ENCODE results near the gene SCIMP.
A peak's percentile ranks its signal among the peaks of the same experiment; 100 is the strongest.
"Not testable (repeated sequence)": the region's sequence is repeated elsewhere in the genome, so short reads cannot be mapped to it uniquely, and the experiment has no call there.

The SCIMP gene

GRCh38 chr17:5182597-5183409, 51.9 kb downstream of the SCIMP start:
- H3K4me3 ChIP-seq (ENCODE audit: low read depth, low read length): no peak overlapping the region
- H3K27ac ChIP-seq (ENCODE audit: low read depth, low read length): no peak overlapping the region
- H3K36me3 ChIP-seq (ENCODE audit: control insufficient read depth, insufficient read depth, low read length): peaks cover 49% of the 10 kb centered on the region
- no peak overlapping the region for H3K9ac ChIP-seq (ENCODE audit: low read length)
- H3K4me1 ChIP-seq (ENCODE audit: control insufficient read depth, insufficient read depth, low read length): no peaks in the 10 kb centered on the region
- no peaks in the 10 kb centered on the region for H3K27me3 ChIP-seq (ENCODE audit: control insufficient read depth, insufficient read depth, low read length)
- H3K9me3 ChIP-seq (ENCODE audit: control insufficient read depth, insufficient read depth, low read depth, low read length): peaks cover 97% of the 10 kb centered on the region

- Histone ChIP-seq H3K4me3 (ENCODE audit: low read depth, low read length) (peak overlapping the region; percentile 34), H3K9ac (ENCODE audit: low read length) (no peak overlapping the region), H3K27me3 (ENCODE audit: control insufficient read depth, insufficient read depth, low read length) (no peaks in the 10 kb centered on the region), H3K4me1 (ENCODE audit: control insufficient read depth, insufficient read depth, low read length) (no peaks in the 10 kb centered on the region), H3K27ac (ENCODE audit: low read depth, low read length) (no peak overlapping the region), H3K9me3 (ENCODE audit: control insufficient read depth, insufficient read depth, low read depth, low read length) (peaks cover 94% of the 10 kb centered on the region), H3K36me3 (ENCODE audit: control insufficient read depth, insufficient read depth, low read length) (peaks cover 41% of the 10 kb centered on the region)
These were observed 53.0 kb downstream of the SCIMP start for GRCh38 chr17:5181509-5182305.

DNA sequence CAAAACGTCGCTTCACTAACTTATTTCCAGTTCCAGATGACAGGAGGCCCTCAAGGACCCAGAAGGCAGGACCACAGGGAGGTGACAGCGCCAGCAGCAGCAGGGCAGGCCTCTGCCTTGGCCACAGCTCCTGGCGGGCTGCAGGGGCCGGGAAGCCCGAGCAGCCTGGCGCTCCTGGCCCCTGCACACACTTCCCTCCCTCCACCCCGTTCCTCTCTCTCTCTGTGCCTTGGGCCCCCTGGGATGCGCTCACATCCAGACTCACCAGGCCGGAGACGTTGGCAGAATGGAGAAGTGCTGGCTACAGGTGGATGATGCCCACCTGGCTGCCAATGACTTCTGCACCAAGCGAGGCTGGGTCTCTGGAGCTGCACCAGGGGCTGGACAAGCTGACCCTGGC, 55.7 kb downstream of the SCIMP start:
- no peak overlapping the region for H3K27ac ChIP-seq (ENCODE audit: low read depth, low read length)
- no peak overlapping the region for H3K4me3 ChIP-seq (ENCODE audit: low read depth, low read length)
- peaks cover 84% of the 10 kb centered on the region for H3K9me3 ChIP-seq (ENCODE audit: control insufficient read depth, insufficient read depth, low read depth, low read length)
- no peaks in the 10 kb centered on the region for H3K4me1 ChIP-seq (ENCODE audit: control insufficient read depth, insufficient read depth, low read length)
- no peaks in the 10 kb centered on the region for H3K27me3 ChIP-seq (ENCODE audit: control insufficient read depth, insufficient read depth, low read length)
- no peak overlapping the region for H3K9ac ChIP-seq (ENCODE audit: low read length)
- H3K36me3 ChIP-seq (ENCODE audit: control insufficient read depth, insufficient read depth, low read length): peaks cover 43% of the 10 kb centered on the region

DNA sequence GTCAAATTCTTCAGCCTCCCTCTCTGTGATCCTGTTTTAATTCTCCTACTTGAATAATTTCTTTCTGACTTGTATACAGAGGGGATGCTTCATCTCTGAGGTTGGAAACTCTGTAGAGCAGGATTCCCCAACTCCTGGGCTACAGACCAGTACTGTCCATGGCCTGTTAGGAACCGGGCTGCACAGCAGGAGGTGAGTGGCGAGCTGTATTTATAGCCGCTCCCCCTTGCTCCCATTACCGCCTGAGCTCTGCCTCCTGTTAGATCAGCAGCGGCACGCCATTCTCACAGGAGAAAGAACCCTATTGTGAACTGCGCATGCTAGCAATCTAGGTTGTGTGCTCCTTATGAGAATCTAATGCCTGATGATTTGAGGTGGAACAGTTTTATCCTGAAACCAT, 59.6 kb downstream of the SCIMP start:
- not testable (repeated sequence) for H3K4me3 ChIP-seq (ENCODE audit: low read depth, low read length); H3K9ac ChIP-seq (ENCODE audit: low read length); H3K27me3 ChIP-seq (ENCODE audit: control insufficient read depth, insufficient read depth, low read length); H3K27ac ChIP-seq (ENCODE audit: low read depth, low read length); H3K4me1 ChIP-seq (ENCODE audit: control insufficient read depth, insufficient read depth, low read length)
- H3K9me3 ChIP-seq (ENCODE audit: control insufficient read depth, insufficient read depth, low read depth, low read length): peaks cover 44% of the 10 kb centered on the region
- peaks cover 26% of the 10 kb centered on the region for H3K36me3 ChIP-seq (ENCODE audit: control insufficient read depth, insufficient read depth, low read length)

GRCh38 chr17:5165791-5166564, 68.7 kb downstream of the SCIMP start:
- H3K27me3 ChIP-seq (ENCODE audit: control insufficient read depth, insufficient read depth, low read length); H3K27ac ChIP-seq (ENCODE audit: low read depth, low read length); H3K4me1 ChIP-seq (ENCODE audit: control insufficient read depth, insufficient read depth, low read length); H3K9me3 ChIP-seq (ENCODE audit: control insufficient read depth, insufficient read depth, low read depth, low read length); H3K36me3 ChIP-seq (ENCODE audit: control insufficient read depth, insufficient read depth, low read length); H3K9ac ChIP-seq (ENCODE audit: low read length); H3K4me3 ChIP-seq (ENCODE audit: low read depth, low read length): not testable (repeated sequence)

- H3K27ac ChIP-seq (ENCODE audit: low read depth, low read length): no peak overlapping the region
- H3K4me3 ChIP-seq (ENCODE audit: low read depth, low read length): no peak overlapping the region
- H3K27me3 ChIP-seq (ENCODE audit: control insufficient read depth, insufficient read depth, low read length): no peaks in the 10 kb centered on the region
- no peaks in the 10 kb centered on the region for H3K9me3 ChIP-seq (ENCODE audit: control insufficient read depth, insufficient read depth, low read depth, low read length)
- no peaks in the 10 kb centered on the region for H3K36me3 ChIP-seq (ENCODE audit: control insufficient read depth, insufficient read depth, low read length)
- no peaks in the 10 kb centered on the region for H3K4me1 ChIP-seq (ENCODE audit: control insufficient read depth, insufficient read depth, low read length)
- H3K9ac ChIP-seq (ENCODE audit: low read length): no peak overlapping the region
These were observed 70.2 kb downstream of the SCIMP start for GRCh38 chr17:5164436-5164835.

DNA sequence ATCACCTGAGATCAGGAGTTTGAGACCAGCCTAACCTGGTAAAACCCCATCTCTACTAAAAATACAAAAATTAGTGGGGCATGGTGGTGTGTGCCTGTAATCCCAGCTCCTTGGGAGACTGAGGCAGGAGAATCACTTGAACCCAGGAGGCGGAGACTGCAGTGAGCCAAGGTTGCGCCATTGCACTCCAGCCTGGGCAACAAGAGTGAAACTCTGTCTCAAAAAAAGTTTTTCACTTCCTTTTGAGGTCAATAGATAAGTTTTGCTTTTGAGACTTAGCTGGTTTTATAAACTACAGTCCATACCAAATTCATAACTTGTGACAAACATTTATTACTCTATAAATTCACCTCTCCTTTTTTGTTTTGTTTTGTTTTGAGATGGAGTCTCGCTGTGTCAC, 72.9 kb downstream of the SCIMP start:
- not testable (repeated sequence) for H3K27ac ChIP-seq (ENCODE audit: low read depth, low read length); H3K4me1 ChIP-seq (ENCODE audit: control insufficient read depth, insufficient read depth, low read length); H3K4me3 ChIP-seq (ENCODE audit: low read depth, low read length); H3K9ac ChIP-seq (ENCODE audit: low read length); H3K36me3 ChIP-seq (ENCODE audit: control insufficient read depth, insufficient read depth, low read length); H3K27me3 ChIP-seq (ENCODE audit: control insufficient read depth, insufficient read depth, low read length); H3K9me3 ChIP-seq (ENCODE audit: control insufficient read depth, insufficient read depth, low read depth, low read length)

GRCh38 chr17:5160702-5161101, 74.0 kb downstream of the SCIMP start:
- H3K36me3 ChIP-seq (ENCODE audit: control insufficient read depth, insufficient read depth, low read length); H3K27me3 ChIP-seq (ENCODE audit: control insufficient read depth, insufficient read depth, low read length): not testable (repeated sequence)

More at GRCh38 chr17:5160702-5161101, 74.0 kb downstream of the SCIMP start:
- H3K9me3 ChIP-seq (ENCODE audit: control insufficient read depth, insufficient read depth, low read depth, low read length); H3K4me1 ChIP-seq (ENCODE audit: control insufficient read depth, insufficient read depth, low read length); H3K27ac ChIP-seq (ENCODE audit: low read depth, low read length); H3K9ac ChIP-seq (ENCODE audit: low read length); H3K4me3 ChIP-seq (ENCODE audit: low read depth, low read length): not testable (repeated sequence)
